IMR-90 (cell line): Measurements from ENCODE around the gene RAPGEF5. TPM values are rescaled to one million over a fixed set of nuclear protein-coding genes. Genes with fewer than 3 reads are reported as not detected.
A peak's percentile ranks its signal among the peaks of the same experiment; 100 is the strongest.

Experiments used
- ATAC-seq: fragments of 200-7000 bp; cut with Tn5 transposase; 2 replicates; pipeline ENCODE4 v1.9.1; 2020; ENCODE audit warnings: low read depth, mild to moderate bottlenecking, moderate library complexity
- BruUV-seq: library from RNA; stranded (reverse); fragments of 400-500 nt; replicated peaks from 2 replicates; lab custom pipeline; 2021; lab: Mats Ljungman, UMichigan
- CTCF ChIA-PET: fragments of 300-600 bp; formaldehyde crosslinking; extraction: SDS; loops from one replicate; lab custom pipeline; 2021; ENCODE audit warnings: antibody characterized with exemption; lab: Yijun Ruan, JAX
- POLR2A ChIA-PET: fragments of 300-600 bp; sonication (Branson Sonifier 250); formaldehyde crosslinking; loops from one replicate; lab custom pipeline; 2022; ENCODE audit warnings: antibody characterized with exemption; ENCODE audit not compliant: unreplicated experiment; lab: Charles Lee
- DNase-seq: peaks from one replicate; pipeline ENCODE4 v3.0.0; 2013
- H2AFZ ChIP-seq: replicated peaks from 2 replicates; pipeline ENCODE3; 2013; ENCODE audit warnings: low read length, mild to moderate bottlenecking; ENCODE audit not compliant: poor library complexity
- H2AK5ac ChIP-seq: 2 replicates; pipeline ENCODE4 v1.6.1; 2013; ENCODE audit warnings: low read depth, low read length, inconsistent platforms
- H2AK9ac ChIP-seq: replicated peaks from 2 replicates; pipeline ENCODE3; 2013; ENCODE audit warnings: mild to moderate bottlenecking, low read depth, low read length, moderate library complexity; ENCODE audit not compliant: poor library complexity
- H2BK120ac ChIP-seq: 2 replicates; pipeline ENCODE4 v1.6.1; 2013; ENCODE audit warnings: low read depth, low read length, inconsistent platforms
- H2BK15ac ChIP-seq: 3 replicates; pipeline ENCODE4 v1.6.1; 2013; ENCODE audit warnings: low read depth, low read length, inconsistent platforms
- H2BK20ac ChIP-seq: 2 replicates; pipeline ENCODE4 v1.6.1; 2013; ENCODE audit warnings: low read depth, mild to moderate bottlenecking, inconsistent platforms, low read length, moderate library complexity
- H2BK5ac ChIP-seq: 2 replicates; pipeline ENCODE4 v1.6.1; 2013; ENCODE audit warnings: mild to moderate bottlenecking, low read depth, low read length, inconsistent platforms; ENCODE audit not compliant: poor library complexity, severe bottlenecking
- H3K14ac ChIP-seq: replicated peaks from 2 replicates; pipeline ENCODE4 v1.6.1; 2013; ENCODE audit warnings: low read depth, low read length, inconsistent platforms
- H3K18ac ChIP-seq: 2 replicates; pipeline ENCODE4 v1.6.1; 2013; ENCODE audit warnings: low read depth, low read length, control low read depth
- H3K23ac ChIP-seq: 2 replicates; pipeline ENCODE4 v1.6.1; 2013; ENCODE audit warnings: low read depth, low read length, inconsistent platforms
- H3K27ac ChIP-seq: 2 replicates; pipeline ENCODE4 v1.5.1; 2013; ENCODE audit warnings: mild to moderate bottlenecking, control low read depth, low read length; ENCODE audit not compliant: insufficient read depth
- H3K27me3 ChIP-seq: 2 replicates; pipeline ENCODE4 v1.6.1; 2013; ENCODE audit warnings: low read length; ENCODE audit not compliant: control insufficient read depth, insufficient read depth
- H3K36me3 ChIP-seq: 2 replicates; pipeline ENCODE4 v1.6.1; 2013; ENCODE audit warnings: low read length, mixed read lengths; ENCODE audit not compliant: control insufficient read depth, insufficient read depth
- H3K4ac ChIP-seq: 2 replicates; pipeline ENCODE4 v1.6.1; 2013; ENCODE audit warnings: low read depth, low read length, inconsistent platforms
- H3K4me1 ChIP-seq: 2 replicates; pipeline ENCODE4 v1.6.1; 2013; ENCODE audit warnings: low read length, mixed read lengths; ENCODE audit not compliant: control insufficient read depth, insufficient read depth
- H3K4me2 ChIP-seq: 2 replicates; pipeline ENCODE4 v1.6.1; 2013; ENCODE audit warnings: low read depth, mild to moderate bottlenecking, control low read depth, low read length, moderate library complexity
- H3K4me3 ChIP-seq: 2 replicates; pipeline ENCODE4 v1.5.1; 2013; ENCODE audit warnings: low read depth, mild to moderate bottlenecking, control low read depth, low read length, moderate library complexity; ENCODE audit not compliant: insufficient read depth
- H3K56ac ChIP-seq: 2 replicates; pipeline ENCODE4 v1.6.1; 2013; ENCODE audit warnings: low read length, inconsistent platforms; ENCODE audit not compliant: insufficient read depth; ENCODE audit errors: extremely low read depth
- H3K79me1 ChIP-seq, 2 experiments: 2 replicates each; pipeline ENCODE4 v1.6.1; 2013; ENCODE audit warnings: low read length in 2 of 2, inconsistent platforms in 1 of 2, low read depth in 1 of 2
- H3K9ac ChIP-seq: 2 replicates; pipeline ENCODE4 v1.6.1; 2013; ENCODE audit warnings: low read depth, low read length, control low read depth
- H3K9me1 ChIP-seq: 2 replicates; pipeline ENCODE4 v1.6.1; 2013; ENCODE audit warnings: low read length, inconsistent platforms; ENCODE audit not compliant: insufficient read depth
- H3K9me3 ChIP-seq: 2 replicates; pipeline ENCODE4 v1.6.1; 2013; ENCODE audit warnings: low read length; ENCODE audit not compliant: control insufficient read depth, insufficient read depth
- H4K20me1 ChIP-seq: 2 replicates; pipeline ENCODE4 v1.6.1; 2013; ENCODE audit warnings: low read length, inconsistent platforms; ENCODE audit not compliant: insufficient read depth
- H4K5ac ChIP-seq: 2 replicates; pipeline ENCODE4 v1.6.1; 2013; ENCODE audit warnings: mild to moderate bottlenecking, low read depth, low read length, control low read depth
- H4K8ac ChIP-seq, 2 experiments: 2 replicates each; pipeline ENCODE4 v1.6.1; 2013; ENCODE audit warnings: low read depth in 2 of 2, low read length in 2 of 2, control low read depth in 1 of 2, inconsistent platforms in 1 of 2
- H4K91ac ChIP-seq: 2 replicates; pipeline ENCODE4 v1.6.1; 2013; ENCODE audit warnings: low read depth, low read length, inconsistent platforms; ENCODE audit not compliant: insufficient read depth
- FOS ChIP-seq: fragments of 150-350 bp; IDR thresholded peaks from 2 replicates; pipeline ENCODE4 v1.6.1; 2016; ENCODE audit warnings: low read depth, low read length
- RAD21 ChIP-seq: IDR thresholded peaks from 2 replicates; pipeline ENCODE4 v1.6.1; 2012; ENCODE audit warnings: low read length, improper control_type of control experiment
- WGBS, 2 experiments: methylation state at CpG; one replicate each; pipeline versions ENCODE4 v1.1.5 to v1.1.7; 2013; ENCODE audit warnings: missing lambda C conversion rate in 2 of 2; ENCODE audit not compliant: insufficient read length in 1 of 2; ENCODE audit errors: extremely low coverage in 2 of 2; 5-methylcytosine and 5-hydroxymethylcytosine counted together
- dilution Hi-C: fragments of 300-500 bp; cut with HindIII; formaldehyde crosslinking; loops from one replicate; pipeline ENCODE4 v1.14.3; 2018; ENCODE audit warnings: low sequenced_read_pairs; ENCODE audit not compliant: unreplicated experiment
- in situ Hi-C: fragments of 300-500 bp; cut with MboI; formaldehyde crosslinking; loops from 3 replicates; pipeline ENCODE4 v1.14.3; 2019; ENCODE audit warnings: low sequenced_read_pairs, inconsistent platforms, mixed read lengths
- intact Hi-C: fragments of 100-400 bp; cut with micrococcal nuclease; formaldehyde crosslinking; loops from 2 replicates; pipeline ENCODE4 v1.10.0; 2022
- polyA plus RNA-seq, 3 experiments: library from polyadenylated mRNA; depleted of rRNA; stranded (reverse); fragments of >200 nt; gene quantifications; 2 replicates each; pipeline ENCODE4 v1.2.3, GENCODE V29; 2012; ENCODE audit warnings: low replicate concordance in 1 of 3
- total RNA-seq: library from RNA; depleted of rRNA; stranded (reverse); fragments of >200 nt; gene quantifications from 2 replicates; pipeline ENCODE4 v1.2.3, GENCODE V29; 2012
- TF ChIP-seq, protein P1 (sequence below): fragments of 150-350 bp; IDR thresholded peaks from 2 replicates; pipeline ENCODE4 v1.6.1; 2017; ENCODE audit warnings: mild to moderate bottlenecking, antibody characterized with exemption, low read length, low read depth
- TF ChIP-seq, protein P2 (sequence below): fragments of 150-350 bp; IDR thresholded peaks from 2 replicates; pipeline ENCODE4 v1.6.1; 2016; ENCODE audit warnings: low read depth, mild to moderate bottlenecking, low read length, moderate library complexity, borderline replicate concordance

Gene RAPGEF5
- total and polyA plus RNA-seq, 2 of the 4 experiments (the other 2 are of a cell fraction) = 0.05 to 0.18 TPM

DNA sequence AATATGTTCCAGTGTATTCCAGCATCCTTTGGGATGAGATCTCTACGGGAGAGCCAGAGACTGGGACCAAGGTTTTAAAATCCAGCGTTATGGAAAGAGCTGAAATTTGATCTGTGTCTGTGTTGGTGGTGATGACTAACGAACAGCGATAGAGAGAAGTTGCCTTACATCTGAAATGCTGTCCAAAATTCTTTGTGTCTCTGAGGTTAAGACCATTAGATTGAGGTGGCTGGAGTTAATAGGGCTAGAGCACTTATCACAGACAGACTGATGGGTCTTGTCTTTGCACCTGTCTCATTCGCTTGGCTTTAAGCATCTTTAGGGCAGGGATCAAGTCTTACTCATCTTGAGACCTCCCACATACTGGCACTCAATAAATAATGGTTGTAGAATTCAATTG is 41.0 kb upstream of the RAPGEF5 start:
- H2BK5ac ChIP-seq = no peak overlapping the region
- H4K8ac ChIP-seq = no peak overlapping the region
- ATAC-seq (no peak; the same call in 1 of the 2 replicates), DNase-seq (peak; percentile 33)
- 39% methylated on average over 2 of the region's 5 CpGs; no CpG with 5 or more reads in 1 of the 2 experiments for WGBS, 2 experiments
- H4K5ac ChIP-seq = no peak overlapping the region
- no peak overlapping the region for H3K4me3 ChIP-seq
- no peak overlapping the region for H2AK9ac ChIP-seq
- H3K4me2 ChIP-seq = no peak overlapping the region
- dilution Hi-C loops = no loop called here
- no peaks in the 10 kb centered on the region for H3K79me1 ChIP-seq
- no peak overlapping the region for H3K56ac ChIP-seq
- no peak overlapping the region for H2AFZ ChIP-seq
- no peak overlapping the region for H4K91ac ChIP-seq
- CTCF ChIA-PET = no interaction called here
- no peaks in the 10 kb centered on the region for H3K9me1 ChIP-seq
- no peak overlapping the region for H2BK15ac ChIP-seq
- POLR2A ChIA-PET = no interaction called here
- H2BK20ac ChIP-seq = no peak overlapping the region
- no peak overlapping the region for H2AK5ac ChIP-seq
- BruUV-seq = no TSS peak
- no peak overlapping the region for H3K27ac ChIP-seq
- TF ChIP-seq, protein P1, sequence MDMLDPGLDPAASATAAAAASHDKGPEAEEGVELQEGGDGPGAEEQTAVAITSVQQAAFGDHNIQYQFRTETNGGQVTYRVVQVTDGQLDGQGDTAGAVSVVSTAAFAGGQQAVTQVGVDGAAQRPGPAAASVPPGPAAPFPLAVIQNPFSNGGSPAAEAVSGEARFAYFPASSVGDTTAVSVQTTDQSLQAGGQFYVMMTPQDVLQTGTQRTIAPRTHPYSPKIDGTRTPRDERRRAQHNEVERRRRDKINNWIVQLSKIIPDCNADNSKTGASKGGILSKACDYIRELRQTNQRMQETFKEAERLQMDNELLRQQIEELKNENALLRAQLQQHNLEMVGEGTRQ = no peak
- TF ChIP-seq RAD21 = no peak
- TF ChIP-seq FOS = no peak
- TF ChIP-seq, protein P2, sequence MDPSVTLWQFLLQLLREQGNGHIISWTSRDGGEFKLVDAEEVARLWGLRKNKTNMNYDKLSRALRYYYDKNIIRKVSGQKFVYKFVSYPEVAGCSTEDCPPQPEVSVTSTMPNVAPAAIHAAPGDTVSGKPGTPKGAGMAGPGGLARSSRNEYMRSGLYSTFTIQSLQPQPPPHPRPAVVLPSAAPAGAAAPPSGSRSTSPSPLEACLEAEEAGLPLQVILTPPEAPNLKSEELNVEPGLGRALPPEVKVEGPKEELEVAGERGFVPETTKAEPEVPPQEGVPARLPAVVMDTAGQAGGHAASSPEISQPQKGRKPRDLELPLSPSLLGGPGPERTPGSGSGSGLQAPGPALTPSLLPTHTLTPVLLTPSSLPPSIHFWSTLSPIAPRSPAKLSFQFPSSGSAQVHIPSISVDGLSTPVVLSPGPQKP = no peak
- no peak overlapping the region for H3K18ac ChIP-seq
- no peaks in the 10 kb centered on the region for H3K9me3 ChIP-seq
- no peak overlapping the region for H2BK120ac ChIP-seq
- intact Hi-C loops = no loop called here
- no peaks in the 10 kb centered on the region for H4K20me1 ChIP-seq
- H3K9ac ChIP-seq = no peak overlapping the region
- H3K27me3 ChIP-seq = no peaks in the 10 kb centered on the region
- H3K36me3 ChIP-seq = no peaks in the 10 kb centered on the region
- no peak overlapping the region for H3K14ac ChIP-seq
- H3K23ac ChIP-seq = no peak overlapping the region
- H3K4ac ChIP-seq = no peak overlapping the region
- in situ Hi-C loops = no loop called here
- no peaks in the 10 kb centered on the region for H3K4me1 ChIP-seq
